MM.1S (cell line): Measurements from ENCODE around the gene DOK4.

Experiments
- EZH2 ChIP-seq: fragments of 300-600 bp; sonication (generic); optimal IDR thresholded peaks from 2 replicates; pipeline ENCODE3; 2017; ENCODE audit warnings: low read depth, mild to moderate bottlenecking, antibody characterized with exemption, low read length, mixed read lengths
- EZH2phosphoT487 ChIP-seq: fragments of 300-600 bp; sonication (generic); IDR thresholded peaks from 2 replicates; pipeline ENCODE4 v1.6.1; 2018; ENCODE audit warnings: antibody characterized with exemption, low read length
- TF ChIP-seq, protein P1 (sequence below): fragments of 300-600 bp; sonication (generic); IDR thresholded peaks from 2 replicates; pipeline ENCODE4 v1.5.1; 2016; ENCODE audit warnings: antibody characterized with exemption, low read length, mixed read lengths

- TF ChIP-seq, protein P1, sequence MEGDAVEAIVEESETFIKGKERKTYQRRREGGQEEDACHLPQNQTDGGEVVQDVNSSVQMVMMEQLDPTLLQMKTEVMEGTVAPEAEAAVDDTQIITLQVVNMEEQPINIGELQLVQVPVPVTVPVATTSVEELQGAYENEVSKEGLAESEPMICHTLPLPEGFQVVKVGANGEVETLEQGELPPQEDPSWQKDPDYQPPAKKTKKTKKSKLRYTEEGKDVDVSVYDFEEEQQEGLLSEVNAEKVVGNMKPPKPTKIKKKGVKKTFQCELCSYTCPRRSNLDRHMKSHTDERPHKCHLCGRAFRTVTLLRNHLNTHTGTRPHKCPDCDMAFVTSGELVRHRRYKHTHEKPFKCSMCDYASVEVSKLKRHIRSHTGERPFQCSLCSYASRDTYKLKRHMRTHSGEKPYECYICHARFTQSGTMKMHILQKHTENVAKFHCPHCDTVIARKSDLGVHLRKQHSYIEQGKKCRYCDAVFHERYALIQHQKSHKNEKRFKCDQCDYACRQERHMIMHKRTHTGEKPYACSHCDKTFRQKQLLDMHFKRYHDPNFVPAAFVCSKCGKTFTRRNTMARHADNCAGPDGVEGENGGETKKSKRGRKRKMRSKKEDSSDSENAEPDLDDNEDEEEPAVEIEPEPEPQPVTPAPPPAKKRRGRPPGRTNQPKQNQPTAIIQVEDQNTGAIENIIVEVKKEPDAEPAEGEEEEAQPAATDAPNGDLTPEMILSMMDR: no peak
- TF ChIP-seq EZH2 (no peak), EZH2phosphoT487 (no peak)
Observed at GRCh38 chr16:57512296-57513001, 26.2 kb upstream of the DOK4 start.
